ENCODE measurements around the gene CYP27B1. TPM values are rescaled to one million over a fixed set of nuclear protein-coding genes. Genes with fewer than 3 reads are reported as not detected.

CYP27B1 gene
- total and polyA plus RNA-seq, 3 donors from 2014 or later = 2.2 to 30.2 (median 3.9) TPM

DNA sequence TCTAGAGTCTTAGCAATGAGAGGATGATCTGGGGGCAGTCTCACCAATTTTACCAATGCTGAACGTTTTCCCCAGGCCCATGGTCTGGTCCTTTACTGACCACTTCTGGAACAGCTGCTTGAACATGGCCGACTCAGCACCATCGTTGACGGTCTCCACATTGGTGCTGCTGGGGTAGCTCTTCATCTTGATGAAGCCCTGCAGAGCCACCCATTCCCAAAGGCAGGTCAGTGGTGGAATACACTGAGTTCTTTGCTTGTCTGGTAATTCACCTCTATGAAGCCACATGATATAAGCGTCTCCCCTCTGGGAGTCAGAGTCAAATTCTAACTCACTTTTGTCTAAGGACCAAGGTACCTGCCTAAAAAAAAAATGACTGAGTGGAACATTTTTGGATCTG is 41.5 kb upstream of the CYP27B1 start:
- DNase-seq = no peak
- no peak for TF ChIP-seq POLR2A (IDR thresholded peaks at IDR 0.05)
- TF ChIP-seq, protein P1, sequence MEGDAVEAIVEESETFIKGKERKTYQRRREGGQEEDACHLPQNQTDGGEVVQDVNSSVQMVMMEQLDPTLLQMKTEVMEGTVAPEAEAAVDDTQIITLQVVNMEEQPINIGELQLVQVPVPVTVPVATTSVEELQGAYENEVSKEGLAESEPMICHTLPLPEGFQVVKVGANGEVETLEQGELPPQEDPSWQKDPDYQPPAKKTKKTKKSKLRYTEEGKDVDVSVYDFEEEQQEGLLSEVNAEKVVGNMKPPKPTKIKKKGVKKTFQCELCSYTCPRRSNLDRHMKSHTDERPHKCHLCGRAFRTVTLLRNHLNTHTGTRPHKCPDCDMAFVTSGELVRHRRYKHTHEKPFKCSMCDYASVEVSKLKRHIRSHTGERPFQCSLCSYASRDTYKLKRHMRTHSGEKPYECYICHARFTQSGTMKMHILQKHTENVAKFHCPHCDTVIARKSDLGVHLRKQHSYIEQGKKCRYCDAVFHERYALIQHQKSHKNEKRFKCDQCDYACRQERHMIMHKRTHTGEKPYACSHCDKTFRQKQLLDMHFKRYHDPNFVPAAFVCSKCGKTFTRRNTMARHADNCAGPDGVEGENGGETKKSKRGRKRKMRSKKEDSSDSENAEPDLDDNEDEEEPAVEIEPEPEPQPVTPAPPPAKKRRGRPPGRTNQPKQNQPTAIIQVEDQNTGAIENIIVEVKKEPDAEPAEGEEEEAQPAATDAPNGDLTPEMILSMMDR (IDR thresholded peaks at IDR 0.05) = no peak
- intact Hi-C loops (cut with DNase I; ENCODE audit: low total_unique reads) = loop anchor here (10.0 kb wide), 1 partner anchor 96 kb away; no protein-coding TSS in a partner anchor
- Histone ChIP-seq H3K4me3 (no peak overlapping the region), H3K9me3 (no peaks in the 10 kb centered on the region), H3K4me1 (no peaks in the 10 kb centered on the region), H3K27me3 (no peaks in the 10 kb centered on the region), H3K27ac (no peak overlapping the region), H3K36me3 (ENCODE audit: low read depth, missing control alignments) (no peaks in the 10 kb centered on the region)
- WGBS, 2 donors = 92 to 95% methylated on average over 5 of the region's 5 CpGs

DNA sequence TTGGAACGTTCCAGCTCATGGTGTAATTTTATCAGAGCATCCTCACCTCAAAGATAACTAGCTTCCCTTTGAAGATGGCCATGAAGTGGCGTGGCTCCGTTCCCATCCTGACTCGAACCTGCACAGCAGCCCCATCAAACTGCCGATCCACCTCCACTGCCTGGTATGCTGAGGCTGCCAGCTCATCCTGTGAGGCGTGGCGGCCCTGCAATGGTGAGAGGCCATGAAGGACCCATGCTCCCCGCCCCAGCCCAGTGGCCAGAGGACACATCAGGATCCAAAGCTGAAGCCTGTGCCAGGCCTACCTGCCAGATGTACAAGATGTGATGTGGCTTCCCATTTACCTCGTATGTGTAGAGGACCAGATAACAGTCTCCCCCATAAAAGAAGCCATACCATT is 40.4 kb upstream of the CYP27B1 start:
- Histone ChIP-seq H3K36me3 (ENCODE audit: low read depth, missing control alignments) (no peaks in the 10 kb centered on the region), H3K27ac (no peak overlapping the region), H3K4me3 (no peak overlapping the region), H3K4me1 (no peaks in the 10 kb centered on the region), H3K27me3 (no peaks in the 10 kb centered on the region), H3K9me3 (no peaks in the 10 kb centered on the region)
- 90 to 93% methylated on average over 4 to 9 of the region's 9 CpGs for WGBS, 2 donors
- no peak for TF ChIP-seq POLR2A (IDR thresholded peaks at IDR 0.05)
- TF ChIP-seq, protein P1 (IDR thresholded peaks at IDR 0.05) = no peak
- no peak for DNase-seq
- intact Hi-C loops (cut with DNase I; ENCODE audit: low total_unique reads) = loop anchor here (10.0 kb wide), 1 partner anchor 98 kb away; no protein-coding TSS in a partner anchor

DNA sequence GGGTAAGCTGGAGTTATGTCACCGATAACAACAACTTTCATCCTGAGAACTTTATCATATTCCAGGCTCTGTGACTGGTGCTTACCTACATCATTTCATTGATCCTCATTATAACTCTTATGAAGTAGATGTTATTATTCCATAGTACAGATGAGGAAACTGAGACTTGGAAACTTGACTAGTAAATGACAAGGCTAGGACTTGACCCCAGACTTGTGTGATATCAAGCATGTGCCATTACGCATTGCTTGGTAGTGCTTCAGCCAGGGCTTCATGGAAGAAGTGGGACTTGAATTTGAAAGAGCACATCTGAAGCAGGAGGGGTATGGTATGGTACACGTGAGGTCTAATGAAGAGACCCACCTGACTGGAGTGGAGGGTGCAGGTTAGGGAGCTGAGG is 39.8 kb upstream of the CYP27B1 start:
- TF ChIP-seq, protein P1 (IDR thresholded peaks at IDR 0.05) = no peak
- no peak for TF ChIP-seq POLR2A (IDR thresholded peaks at IDR 0.05)
- no peak overlapping the region for H3K27ac ChIP-seq
- no peaks in the 10 kb centered on the region for H3K36me3 ChIP-seq (ENCODE audit: low read depth, missing control alignments)
- no peaks in the 10 kb centered on the region for H3K4me1 ChIP-seq
- H3K4me3 ChIP-seq = no peak overlapping the region
- H3K9me3 ChIP-seq = no peaks in the 10 kb centered on the region
- no peak for DNase-seq
- H3K27me3 ChIP-seq = no peaks in the 10 kb centered on the region
- intact Hi-C loops (cut with DNase I; ENCODE audit: low total_unique reads) = loop anchor here (10.0 kb wide), 1 partner anchor 98 kb away; no protein-coding TSS in a partner anchor
- 98% methylated on average over 3 of the region's 3 CpGs for WGBS, 2 donors

DNA sequence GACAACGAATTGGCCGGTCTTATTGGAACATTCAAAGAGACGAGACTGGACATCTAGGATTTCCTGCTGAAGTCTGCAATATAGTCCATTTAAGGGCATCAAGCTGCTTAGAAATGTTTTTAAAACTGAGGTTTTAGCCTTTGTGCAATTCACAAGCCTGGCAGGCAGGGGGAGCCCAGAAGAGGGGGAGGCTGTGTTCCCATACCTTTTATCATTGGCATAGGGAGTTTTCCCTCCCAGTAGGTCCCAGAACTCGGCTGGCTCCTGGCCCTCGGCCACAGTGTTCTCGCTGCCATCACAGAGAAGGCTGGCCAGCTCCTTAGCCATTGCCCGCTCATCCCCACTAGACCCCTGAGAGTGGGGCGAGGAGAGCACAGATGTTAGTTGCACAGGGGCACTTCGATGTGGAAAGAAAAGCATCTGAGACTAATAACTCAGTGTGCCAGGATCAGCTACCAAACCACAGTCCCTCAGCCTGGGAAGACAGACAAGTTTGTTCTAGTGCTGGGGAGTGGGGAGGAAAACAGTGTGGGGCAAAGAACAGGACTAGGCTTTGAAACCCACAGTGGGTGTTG is 36.5 kb upstream of the CYP27B1 start:
- WGBS, 2 donors = 48 to 60% methylated on average over 9 of the region's 9 CpGs
- intact Hi-C loops (cut with DNase I; ENCODE audit: low total_unique reads) = loop anchor here (10.0 kb wide), 1 partner anchor 101 kb away; no protein-coding TSS in a partner anchor
- no peak for TF ChIP-seq POLR2A (IDR thresholded peaks at IDR 0.05)
- TF ChIP-seq, protein P1 (IDR thresholded peaks at IDR 0.05) = peak; percentile 55 to 76 (median 66)
- H3K9me3 ChIP-seq = no peaks in the 10 kb centered on the region
- no peaks in the 10 kb centered on the region for H3K27me3 ChIP-seq
- no peak overlapping the region for H3K27ac ChIP-seq
- peak; percentile 69 for DNase-seq
- no peaks in the 10 kb centered on the region for H3K36me3 ChIP-seq (ENCODE audit: low read depth, missing control alignments)
- no peak overlapping the region for H3K4me3 ChIP-seq
- H3K4me1 ChIP-seq = no peaks in the 10 kb centered on the region

DNA sequence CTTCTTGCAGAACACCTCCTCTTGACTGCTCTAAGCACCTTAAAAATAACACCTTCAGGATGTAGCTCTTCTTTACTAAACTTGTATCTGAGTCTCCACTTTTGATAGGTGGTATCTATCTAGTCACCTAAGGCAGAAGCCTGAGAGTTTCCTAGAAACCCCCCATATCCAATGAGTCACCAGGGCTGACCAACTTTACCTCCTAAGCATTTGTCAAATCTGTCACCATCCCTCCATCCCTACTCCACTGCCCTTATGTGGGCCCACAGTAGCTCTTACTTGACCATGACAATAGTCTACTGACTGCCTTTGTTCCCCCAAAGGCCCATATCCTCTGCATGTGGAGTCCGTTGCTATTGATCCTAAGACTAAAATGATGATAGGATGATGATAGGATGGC is 35.7 kb upstream of the CYP27B1 start:
- no peaks in the 10 kb centered on the region for H3K9me3 ChIP-seq
- intact Hi-C loops (cut with DNase I; ENCODE audit: low total_unique reads) = loop anchor here (10.0 kb wide), 1 partner anchor 102 kb away; no protein-coding TSS in a partner anchor
- no peaks in the 10 kb centered on the region for H3K36me3 ChIP-seq (ENCODE audit: low read depth, missing control alignments)
- H3K27me3 ChIP-seq = no peaks in the 10 kb centered on the region
- no peak overlapping the region for H3K4me3 ChIP-seq
- no peak overlapping the region for H3K27ac ChIP-seq
- no peak for DNase-seq
- no peak for TF ChIP-seq POLR2A (IDR thresholded peaks at IDR 0.05)
- TF ChIP-seq, protein P1 (IDR thresholded peaks at IDR 0.05) = no peak
- no peaks in the 10 kb centered on the region for H3K4me1 ChIP-seq
- WGBS, 2 donors = 86 to 97% methylated on average over 1 of the region's 1 CpG
